Stimulated activated CD8-positive, alpha-beta memory T cell treated with anti-CD3 and anti-CD28 coated beads, Interleukin-4, amount 100 ng/mL, for 4 hours (primary cell): ENCODE measurements around the gene ABCB9.
A peak's percentile ranks its signal among the peaks of the same experiment; 100 is the strongest.
"Not testable (repeated sequence)": the region's sequence is repeated elsewhere in the genome, so short reads cannot be mapped to it uniquely, and the experiment has no call there.

Source experiments
- DNase-seq, 2 donors: peaks; one replicate each; pipeline ENCODE4 v3.0.0-alpha.2; 2020; ENCODE audit warnings: low read depth in 2 of 2, low spot score in 1 of 2

Gene ABCB9

DNA sequence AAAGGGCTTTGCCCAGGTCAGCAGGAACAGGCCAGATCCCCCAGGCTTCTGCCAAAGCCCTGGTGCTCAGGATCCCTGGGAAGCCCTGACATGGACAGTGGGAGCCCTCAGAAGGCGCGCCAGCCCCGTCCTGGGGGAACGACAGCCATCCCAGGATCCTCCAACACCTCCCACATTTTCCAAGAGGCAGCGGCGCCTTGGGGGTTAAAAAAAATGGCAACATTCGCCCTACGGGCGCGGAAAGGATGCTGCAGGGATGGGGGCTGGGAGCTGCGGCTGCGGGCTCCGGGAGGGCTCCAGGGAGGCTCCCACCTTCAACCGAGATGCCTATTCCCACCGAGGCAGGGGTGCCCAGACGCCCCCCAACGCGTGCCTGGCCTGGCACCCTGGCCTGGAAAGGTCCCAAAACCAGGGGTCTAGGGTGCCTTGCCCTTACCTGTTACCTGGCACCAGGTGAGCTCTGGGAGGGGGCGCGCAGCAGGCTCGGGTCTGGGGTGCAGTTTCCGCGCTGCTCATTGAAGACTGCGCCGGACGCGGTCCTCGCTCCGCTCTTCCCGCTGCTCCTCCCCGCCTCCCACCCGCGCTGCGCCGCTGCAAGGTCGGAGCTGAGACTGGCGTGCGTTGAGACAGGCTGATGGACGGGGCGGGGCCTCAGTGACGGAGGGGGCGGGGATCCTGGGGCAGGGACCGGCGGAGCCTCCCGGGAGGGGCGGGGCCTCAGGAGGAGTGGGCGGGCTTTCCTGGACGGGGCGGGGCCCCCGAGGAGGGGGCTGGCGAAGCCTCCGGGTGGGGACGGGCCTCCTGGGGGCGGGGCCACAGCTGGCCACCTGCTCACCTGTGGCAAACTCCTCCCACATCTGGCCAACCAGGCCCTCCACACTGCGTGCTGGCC lies at the start of gene ABCB9:
TSS of gene ABCB9 (minus strand) at position 613 of the 892 bp plus-strand sequence. CDS start 6,228 bp downstream, outside the sequence.
- peak; percentile 88 to 89 for DNase-seq

DNA sequence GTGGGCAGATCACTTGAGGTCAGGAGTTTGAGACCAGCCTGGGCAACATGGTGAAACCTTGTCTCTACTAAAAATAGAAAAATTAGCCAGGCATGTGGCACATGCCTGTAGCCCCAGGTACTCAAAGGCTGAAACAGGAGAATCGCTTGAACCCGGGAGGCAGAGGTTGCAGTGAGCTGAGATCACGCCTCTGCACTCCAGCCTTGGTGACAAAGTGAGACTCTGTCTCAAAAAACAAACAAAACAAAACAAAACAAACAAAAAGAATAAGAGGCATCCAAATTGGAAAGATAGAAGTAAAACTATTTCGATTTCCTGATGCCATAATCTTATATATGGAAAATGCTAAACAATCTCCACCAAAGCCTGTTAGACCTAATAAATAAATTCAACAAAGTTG lies 48.2 kb upstream of the ABCB9 start:
- DNase-seq: not testable (repeated sequence)

DNA sequence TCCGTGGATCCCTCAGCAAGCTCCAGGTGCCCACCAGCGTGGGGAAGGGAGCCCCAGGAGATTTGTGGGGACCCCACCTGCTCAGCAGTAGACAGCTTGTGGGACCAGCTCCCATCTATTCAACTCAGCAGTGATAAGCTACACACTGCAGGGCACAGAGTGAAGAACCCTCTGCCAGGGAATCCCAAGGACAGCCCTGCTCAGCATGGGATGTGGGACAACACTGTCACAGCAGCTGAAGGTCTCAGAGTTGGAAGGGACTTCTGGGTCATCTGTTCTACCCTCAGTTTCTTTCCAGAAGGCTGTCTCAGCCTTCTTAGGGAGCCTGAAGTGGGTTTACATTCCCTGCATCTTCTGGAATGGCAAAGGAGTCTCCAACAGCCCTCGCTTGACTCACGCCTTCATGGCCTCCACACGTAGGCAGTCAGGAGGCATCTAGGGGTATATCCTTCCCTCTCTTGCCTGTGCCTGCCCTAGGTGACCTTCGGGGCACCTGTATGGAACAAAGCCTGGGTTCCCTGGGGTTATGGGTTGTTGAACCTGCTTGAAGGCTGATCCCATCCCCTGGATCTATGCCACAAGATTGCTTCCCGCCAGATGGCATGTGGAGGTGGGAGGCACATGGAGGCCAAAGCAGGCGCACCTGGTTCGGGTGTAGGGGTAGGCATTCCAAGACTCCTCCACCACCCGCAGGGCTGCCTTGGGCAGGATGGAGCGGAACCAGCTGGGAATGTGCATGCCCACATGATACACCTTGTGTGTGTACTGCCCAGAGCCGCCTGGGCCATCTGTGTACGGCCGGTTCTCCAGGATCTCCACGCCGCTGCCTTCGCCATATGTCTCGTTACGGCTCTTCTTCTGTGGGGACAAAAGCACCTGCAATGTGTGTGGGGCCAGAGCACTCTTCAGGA lies 47.2 kb upstream of the ABCB9 start:
- no peak for DNase-seq

DNA sequence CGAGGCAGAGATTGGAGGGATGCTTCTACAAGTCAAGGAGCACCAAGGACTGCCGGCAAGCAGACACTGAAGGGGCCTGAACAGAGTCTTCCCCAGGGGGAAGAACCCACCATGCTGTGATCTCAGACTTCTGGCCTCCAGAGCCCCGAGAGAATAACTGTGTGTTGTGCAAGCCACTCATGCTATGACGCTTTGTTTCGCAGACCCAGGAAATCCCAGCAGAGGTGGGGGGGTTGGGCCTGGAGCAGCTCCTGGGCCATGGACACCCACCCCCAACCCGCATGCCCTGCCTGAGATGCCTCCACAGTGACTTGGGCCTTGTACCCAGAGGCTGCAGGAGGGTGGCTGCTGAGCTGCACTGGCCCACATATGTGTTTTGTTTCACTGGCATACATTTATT lies 45.4 kb upstream of the ABCB9 start:
- DNase-seq: no peak

DNA sequence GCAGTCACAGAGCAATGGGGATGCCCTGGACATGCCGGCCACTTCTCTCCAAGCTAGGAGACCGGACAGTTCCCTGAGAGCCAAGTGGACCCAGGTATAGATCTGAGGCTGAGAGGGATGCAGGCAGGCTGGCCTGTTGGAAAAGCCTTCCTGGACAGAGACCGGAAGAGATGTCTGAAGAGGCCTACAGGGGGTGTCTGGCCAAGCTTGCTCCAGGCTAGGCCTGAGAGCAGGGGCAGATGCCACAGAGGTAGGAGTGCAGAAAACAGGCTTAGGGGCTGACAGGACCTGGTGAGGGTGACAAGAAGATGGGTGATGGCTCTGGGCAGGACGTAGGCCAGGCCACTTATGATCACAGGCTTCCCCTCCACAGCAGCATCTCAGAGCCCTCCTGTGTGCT lies 44.4 kb upstream of the ABCB9 start:
- DNase-seq: no peak

DNA sequence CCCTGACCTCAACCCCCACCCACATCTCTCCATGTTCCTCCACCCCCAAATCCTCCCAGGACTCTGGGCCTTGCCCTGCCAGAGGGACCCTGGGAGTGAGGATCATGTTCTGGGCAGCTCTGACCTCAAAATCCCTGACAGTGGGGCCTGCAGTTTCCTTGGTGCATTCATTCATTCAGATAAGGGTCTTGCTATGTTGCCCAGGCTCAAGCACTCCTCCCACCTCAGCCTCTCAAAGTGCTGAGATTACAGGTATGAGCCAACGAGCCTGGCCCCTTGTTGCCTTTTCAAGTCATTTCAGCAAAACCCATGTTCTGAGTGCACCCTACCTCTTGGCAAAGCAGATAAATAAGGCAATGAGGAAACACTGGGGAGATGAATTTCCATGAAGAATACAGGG lies 43.8 kb upstream of the ABCB9 start:
- no peak for DNase-seq

DNA sequence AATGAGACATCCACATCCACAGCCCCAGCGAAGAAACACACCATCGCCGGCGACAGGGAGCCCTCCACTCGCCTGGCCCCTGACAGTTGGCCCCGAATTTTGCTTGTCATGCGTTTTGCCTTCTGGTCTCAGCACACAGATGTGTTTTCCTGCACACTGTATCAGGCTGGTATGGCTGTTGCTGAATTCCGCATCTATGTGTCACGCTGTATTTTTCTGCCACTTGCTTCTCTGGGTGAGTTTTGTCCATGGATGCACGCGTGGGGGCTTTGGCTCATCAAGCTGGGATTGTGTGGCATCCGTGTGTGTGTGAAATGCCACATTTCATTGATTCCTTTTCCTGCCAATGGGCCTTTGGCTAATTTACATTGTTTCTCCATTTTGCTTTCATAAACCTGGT lies 40.7 kb upstream of the ABCB9 start:
- no peak for DNase-seq

DNA sequence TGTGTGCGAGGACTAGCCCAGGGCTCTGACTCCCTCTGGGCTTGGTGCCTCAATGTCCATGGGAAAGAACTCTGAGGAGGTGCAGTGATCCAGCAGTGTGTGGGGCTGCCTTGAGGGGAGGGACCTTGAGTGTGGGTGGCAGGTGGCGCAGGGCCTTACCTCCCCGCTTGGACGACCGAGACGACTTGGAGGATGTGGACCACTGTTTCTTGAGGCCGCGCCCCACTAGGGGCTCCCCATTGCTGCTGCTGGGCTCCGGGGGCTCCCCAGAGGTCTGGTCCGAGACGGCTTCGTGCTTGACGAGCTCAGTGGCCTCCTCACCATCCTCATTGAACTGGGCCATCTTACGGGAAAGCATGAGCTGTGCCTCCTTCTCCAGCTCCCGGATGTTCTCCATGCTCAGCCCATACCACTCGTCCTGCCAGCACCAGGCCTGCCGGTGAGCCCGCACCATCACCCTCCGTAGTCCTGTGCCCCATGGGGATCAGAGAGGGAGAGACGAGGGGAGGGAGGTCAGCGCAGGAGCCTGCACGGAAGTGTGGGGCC lies 38.9 kb upstream of the ABCB9 start:
- no peak for DNase-seq

DNA sequence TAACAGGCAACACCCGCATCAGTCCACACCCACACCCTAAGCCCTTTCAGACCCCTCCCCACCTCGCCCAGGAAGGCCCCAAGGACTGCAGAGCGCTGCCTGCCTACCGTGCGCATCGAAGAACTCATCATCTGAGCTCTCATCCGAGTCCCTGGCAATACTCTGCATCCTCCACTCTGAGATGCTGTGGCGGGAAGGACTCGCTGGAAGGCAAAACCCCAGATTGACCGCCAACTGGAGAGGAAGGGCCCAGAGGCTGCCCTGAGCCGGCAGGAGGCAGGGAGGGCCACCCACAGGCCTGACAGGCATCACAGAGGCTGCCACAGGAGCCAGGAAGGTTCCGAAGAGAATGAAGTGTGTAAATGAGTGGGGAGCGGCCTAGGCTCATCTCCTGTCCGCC lies 38.0 kb upstream of the ABCB9 start:
- DNase-seq: no peak

DNA sequence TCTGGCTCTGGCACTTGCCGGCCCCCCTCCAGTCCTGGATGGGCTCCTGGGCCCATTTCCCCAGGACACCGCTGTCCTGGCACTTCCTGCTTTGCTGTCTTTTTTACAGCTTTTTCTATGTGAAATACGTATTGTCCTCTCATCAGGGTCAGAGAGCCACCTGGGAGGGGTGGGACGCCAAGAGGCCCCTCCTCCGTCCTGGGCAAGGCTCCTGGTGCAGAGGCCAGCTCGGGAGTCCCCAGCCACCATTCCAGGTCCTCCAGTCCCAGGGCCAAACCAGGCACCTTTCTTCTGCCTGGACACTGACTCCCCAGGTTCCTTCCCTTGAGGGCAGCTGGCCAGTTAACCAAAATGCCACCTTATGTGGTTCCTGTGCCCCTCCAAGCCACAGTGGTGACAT lies 37.0 kb upstream of the ABCB9 start:
- no peak for DNase-seq

DNA sequence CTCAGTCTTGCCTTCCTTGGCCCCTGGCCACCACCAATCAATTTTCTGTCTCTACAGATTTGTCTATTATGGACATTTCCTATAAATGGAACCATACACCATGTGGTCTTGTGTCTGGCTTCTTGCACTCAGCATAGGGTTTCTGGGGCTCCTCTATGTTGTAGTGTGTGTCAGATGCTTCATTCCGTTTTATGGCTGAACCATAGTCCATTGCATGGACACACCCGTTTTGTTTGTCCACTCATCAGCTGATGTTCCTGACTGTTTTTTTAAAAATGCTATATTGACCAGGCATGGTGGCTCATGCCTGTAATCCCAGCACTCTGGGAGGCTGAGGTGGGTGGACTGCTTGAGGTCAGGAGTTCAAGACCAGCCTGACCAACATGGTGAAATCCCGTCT lies 35.2 kb upstream of the ABCB9 start:
- DNase-seq: no peak

DNA sequence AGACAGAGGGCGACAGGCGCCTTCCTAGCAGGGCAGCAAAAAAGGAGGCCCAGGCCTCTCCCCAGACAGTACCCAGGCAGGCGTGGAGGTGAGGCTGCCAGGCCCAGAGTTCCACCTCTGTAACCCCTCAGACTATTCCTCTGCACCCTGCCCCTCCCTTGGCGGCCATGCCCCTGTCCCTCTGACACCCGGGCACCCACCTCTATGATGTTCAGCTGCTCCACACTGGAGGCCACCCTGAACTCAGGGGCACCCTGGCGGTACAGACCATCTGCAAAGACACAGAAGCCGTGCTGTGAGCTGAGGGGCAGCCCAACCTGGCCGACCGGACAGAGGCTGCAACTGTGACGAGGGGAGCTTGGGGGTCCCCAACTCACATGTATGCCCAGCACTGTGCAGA lies 34.3 kb upstream of the ABCB9 start:
- DNase-seq: no peak

DNA sequence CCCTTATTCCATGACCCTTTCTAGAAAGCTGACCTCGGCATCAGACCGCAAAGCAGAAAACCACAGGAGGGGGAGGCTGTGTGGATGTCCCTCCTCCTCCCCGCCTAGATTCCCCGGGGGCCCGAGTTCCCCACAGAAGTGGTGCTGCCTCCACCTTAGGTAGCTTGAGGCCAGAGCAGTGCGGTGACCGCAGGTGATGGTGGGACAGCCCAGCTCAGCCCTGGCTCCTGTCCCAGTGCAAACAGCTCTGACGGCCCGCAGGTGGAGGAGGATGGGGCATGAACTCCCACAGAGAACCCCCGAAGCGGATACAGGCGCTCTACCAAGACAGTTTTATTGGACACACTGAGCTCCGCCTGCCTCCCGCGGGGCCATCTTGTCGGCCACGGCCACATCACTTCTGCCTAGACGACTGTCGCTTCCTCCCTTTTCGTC lies 33.7 kb upstream of the ABCB9 start:
- DNase-seq: no peak

DNA sequence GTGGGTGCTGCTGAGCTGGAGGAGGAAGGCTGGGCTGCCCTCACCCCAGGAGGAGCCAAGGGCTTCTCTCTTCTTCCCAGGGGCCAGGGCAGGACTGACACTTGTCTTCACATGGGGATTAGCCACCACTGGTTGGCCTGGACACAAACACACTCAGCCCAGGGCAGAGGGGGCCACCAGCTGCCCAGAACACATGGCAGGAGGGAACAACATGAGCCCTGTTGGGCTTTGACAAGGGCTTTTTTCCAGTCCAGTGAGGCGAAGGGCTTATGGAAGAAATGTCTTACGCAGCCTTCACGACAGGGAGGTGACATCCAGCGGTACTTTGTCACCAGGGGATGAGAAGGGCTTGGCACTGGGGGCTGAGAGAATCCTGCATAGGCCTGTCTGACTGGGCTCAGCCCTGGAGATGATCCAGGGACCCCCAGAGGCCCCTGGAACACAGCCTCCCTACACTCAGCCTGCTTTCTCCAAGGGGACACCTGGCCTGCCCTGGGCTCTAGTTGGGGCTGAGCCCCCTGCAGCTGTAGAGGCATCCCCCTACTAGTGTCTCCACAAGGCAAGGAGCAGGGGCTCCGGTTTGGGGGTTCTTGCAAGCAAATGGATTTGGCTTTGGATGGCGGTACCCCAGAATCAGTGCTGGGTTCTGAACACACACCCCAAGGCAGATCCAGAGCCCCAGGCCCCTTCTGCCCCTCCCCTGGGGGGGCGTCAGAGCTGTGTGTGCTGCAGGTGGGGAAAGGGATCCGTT lies 33.1 kb upstream of the ABCB9 start:
- DNase-seq: no peak

DNA sequence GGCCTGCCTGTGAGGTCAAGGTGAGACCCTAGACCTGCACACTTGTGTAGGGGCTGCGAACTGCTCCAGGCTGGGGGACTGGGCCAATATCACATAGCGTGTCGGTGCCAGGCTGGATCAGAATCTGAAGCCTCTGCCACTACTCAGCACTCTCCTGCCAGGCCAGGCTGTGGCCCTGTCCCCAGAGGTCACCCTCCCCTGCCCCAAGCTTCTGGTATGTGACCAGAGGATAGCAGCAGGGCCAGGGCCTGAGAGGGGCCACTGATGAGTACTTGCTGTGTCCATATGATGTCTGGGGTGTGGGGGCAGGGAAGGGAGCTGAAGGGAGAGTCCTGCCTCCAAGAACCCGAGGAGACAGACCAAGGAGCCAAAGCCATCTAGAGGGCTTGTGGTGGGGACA lies 32.1 kb upstream of the ABCB9 start:
- DNase-seq: no peak

DNA sequence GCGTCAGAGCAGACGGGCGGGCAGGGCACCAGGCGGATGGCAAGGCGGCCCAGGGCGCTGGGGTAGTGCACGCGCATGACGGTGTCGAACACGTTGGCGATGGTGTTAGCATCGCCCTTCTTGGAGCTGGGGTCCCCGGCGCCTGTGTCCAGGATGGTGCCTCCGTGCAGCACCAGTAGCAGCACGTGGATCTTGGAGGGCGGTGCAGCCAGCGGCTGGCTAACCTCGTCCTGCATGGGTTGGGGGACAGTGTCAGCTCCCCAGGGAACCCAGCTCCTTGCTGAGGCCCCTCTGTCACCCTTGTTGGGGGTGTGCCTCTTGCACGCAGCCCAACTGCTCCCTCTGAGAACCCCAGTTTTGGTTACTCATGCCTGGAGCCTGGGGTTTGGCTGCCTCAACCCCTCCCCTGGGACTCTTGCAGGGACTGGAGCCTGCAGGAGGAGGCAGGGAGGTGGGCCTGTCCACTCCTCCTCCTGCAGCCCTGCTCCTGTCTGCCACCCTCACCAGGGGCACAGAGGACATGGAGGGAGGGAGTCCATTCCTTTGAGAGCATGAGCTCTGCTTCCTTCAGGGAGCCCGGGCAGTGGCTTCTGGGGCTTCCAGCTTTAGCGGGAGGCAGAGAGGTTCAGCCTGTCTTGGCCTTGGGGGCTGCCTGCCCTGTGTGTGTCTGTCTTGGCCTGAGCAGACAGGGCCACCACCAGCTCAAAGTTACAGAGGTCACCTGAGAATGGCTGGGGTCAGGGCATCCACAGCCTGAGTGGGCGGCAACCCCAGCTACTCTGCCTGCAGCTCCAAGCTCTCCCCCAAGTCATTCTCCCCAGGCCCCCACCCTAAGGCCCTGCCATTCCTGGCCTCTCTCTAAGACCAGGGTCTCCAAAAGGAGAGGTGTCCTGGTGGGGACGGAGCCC lies 31.3 kb upstream of the ABCB9 start:
- no peak for DNase-seq

DNA sequence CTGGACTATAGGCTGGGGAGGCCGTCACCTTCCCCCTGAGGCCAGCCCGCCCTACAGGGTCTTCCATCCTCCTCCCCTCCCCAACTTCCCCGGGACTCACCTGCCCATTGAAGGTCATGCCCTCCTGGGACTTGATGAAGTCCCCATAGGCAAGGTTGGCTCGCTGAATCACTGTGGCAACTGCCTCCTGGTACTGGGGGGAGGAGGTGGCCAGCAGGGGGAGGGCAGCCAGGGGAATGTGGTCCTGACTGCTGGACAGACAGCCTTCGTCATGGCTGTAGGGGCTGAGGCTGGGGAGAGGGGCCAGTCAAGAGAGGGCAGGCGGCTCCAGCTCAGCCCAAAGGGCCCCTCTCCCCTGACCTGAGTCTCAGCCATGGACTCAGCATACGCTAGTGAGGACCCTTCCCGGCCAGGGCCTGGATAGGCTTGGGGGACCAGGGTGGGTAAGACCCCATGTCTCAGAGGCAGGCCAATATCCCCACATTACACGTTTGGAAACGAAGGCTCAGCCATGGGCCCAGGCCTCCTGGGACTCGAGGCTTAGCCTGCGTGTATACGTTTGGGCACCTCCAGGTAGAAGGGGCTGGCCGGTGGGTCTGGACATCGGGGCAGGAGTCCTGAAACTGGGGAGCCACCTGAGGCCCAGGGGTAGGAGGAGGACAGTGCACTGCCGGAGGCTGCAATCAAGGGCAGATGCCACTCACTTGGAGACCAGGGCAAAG lies 30.5 kb upstream of the ABCB9 start:
- no peak for DNase-seq

DNA sequence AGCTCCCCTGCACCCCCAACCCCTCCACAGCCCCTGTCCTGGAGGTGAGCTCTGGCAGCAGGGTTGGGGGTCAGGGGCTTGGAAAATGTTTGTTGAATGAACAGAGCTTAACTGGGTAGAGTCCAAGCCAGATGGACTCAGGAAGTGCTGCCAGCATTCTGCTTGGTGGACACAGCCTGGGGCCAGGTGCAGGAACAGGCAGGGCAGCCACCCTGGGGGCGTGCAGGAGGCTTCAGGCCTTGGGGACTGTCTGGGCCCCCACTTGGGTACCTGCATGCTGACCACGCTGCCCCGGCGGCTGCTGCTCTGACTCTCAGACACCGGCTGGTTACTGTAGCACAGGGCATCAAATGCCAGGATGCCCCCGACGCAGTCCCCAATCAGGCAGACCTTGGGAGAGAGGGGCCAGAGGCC lies 29.9 kb upstream of the ABCB9 start:
- no peak for DNase-seq

DNA sequence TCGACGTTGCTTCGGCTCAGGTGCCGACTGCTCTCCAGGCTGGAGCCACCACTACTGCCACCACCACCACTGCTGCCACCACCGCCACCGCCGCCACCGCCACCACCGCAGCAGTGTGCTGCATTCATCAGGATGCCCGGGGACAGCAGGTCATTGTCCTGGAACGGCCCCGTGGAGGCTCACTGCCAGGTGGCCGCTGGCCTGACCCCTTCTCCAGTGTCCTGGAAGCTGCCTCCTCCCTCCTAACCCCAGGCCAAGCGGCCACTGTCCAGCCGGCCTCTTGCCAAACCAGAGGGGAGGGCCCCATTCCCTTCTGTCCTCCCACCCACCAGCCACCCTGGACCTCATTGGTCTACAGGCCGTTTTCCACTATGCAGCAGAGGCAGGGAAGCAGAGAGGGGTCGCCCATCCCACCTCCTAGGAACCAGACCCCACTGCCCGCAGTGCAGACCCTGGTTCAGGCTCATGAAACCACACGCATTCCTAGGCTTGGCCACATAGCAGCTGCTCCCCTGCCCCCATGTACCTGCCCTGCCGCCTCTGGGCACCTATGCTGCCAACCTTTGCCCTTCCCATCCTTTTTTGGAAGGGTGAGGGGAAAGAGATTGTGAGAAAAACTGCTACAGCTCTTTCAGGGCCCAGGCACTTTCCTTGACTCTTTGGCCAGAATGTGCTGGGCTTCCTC lies 29.4 kb upstream of the ABCB9 start:
- DNase-seq: no peak
